LNCaP clone FGC (cell line): Measurements from ENCODE around the gene PIP4K2C.

Experiments
- DNase-seq: peaks from one replicate; pipeline ENCODE4 v3.0.0-alpha.2; 2011; ENCODE audit warnings: low read depth
- H3K4me3 ChIP-seq: 2 replicates; pipeline ENCODE4 v1.5.1; 2011; ENCODE audit warnings: mild to moderate bottlenecking, low read depth, low read length, control low read depth
- TF ChIP-seq, protein P1 (sequence below): IDR thresholded peaks from 2 replicates; pipeline ENCODE4 v1.5.1; 2012; ENCODE audit warnings: mild to moderate bottlenecking; ENCODE audit not compliant: control insufficient read depth, insufficient read depth; ENCODE audit errors: extremely low read depth

Gene PIP4K2C

DNA sequence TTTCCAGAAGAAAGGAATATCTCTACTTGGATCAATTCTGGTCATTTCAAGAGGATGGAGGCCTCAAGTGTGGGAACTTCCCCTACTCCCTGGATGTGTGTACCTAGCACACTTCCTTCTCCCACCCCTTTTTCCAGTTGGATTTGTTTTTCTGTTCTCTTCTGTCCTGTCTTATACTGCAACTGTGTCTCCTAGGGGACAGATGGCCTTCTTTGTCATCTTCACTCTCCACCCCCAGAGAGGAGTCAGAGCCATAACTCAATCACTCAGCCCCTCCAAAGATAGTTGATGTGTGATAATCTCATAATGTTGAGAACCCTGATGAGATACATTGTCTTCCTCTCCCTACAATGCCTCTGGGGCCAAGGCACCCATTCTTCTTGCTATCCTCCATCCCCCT, 11.6 kb downstream of the PIP4K2C start:
- TF ChIP-seq, protein P1, sequence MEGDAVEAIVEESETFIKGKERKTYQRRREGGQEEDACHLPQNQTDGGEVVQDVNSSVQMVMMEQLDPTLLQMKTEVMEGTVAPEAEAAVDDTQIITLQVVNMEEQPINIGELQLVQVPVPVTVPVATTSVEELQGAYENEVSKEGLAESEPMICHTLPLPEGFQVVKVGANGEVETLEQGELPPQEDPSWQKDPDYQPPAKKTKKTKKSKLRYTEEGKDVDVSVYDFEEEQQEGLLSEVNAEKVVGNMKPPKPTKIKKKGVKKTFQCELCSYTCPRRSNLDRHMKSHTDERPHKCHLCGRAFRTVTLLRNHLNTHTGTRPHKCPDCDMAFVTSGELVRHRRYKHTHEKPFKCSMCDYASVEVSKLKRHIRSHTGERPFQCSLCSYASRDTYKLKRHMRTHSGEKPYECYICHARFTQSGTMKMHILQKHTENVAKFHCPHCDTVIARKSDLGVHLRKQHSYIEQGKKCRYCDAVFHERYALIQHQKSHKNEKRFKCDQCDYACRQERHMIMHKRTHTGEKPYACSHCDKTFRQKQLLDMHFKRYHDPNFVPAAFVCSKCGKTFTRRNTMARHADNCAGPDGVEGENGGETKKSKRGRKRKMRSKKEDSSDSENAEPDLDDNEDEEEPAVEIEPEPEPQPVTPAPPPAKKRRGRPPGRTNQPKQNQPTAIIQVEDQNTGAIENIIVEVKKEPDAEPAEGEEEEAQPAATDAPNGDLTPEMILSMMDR, result no peak
- no peak overlapping the region for H3K4me3 ChIP-seq
- no peak for DNase-seq

- TF ChIP-seq, protein P1, result no peak
- no peak for DNase-seq
- H3K4me3 ChIP-seq, result no peak overlapping the region
Measured at GRCh38 chr12:57603324-57603723, 12.3 kb downstream of the PIP4K2C start.

GRCh38 chr12:57603815-57604453, 12.9 kb downstream of the PIP4K2C start:
- TF ChIP-seq, protein P1, result no peak
- peak overlapping the region; percentile 51; the same call in 1 of the 2 replicates for H3K4me3 ChIP-seq
- no peak for DNase-seq

DNA sequence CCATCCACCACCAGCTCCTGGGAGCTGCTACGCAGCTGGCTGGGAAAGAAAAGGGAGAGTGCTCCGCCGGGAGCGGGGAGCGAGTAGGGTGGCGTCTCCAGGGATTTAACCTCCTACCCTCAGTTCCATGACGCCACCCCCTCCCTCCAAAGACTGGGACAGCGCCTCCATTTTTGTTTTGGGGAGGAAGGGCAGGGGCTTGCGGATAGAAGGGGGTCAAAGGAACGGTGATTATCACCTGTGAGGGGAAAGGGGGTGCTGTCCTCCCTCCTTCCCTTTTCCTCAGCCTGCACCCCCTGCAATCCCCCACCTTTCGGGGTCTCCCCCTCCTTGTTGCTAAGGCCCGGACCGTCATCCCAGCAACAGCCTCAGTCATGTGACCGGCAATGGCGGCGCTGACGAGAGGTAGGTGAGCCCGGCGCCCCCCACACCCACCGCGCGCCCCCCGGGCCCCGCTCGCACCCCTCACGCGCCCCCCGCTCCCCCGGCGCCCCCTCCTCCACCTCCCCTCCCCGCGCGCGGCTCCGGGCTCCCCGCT, 13.5 kb downstream of the PIP4K2C start, which contains the start of gene DTX3:
DTX3 (plus strand) TSS at position 371 of the 538 bp plus-strand sequence. CDS start 1,694 bp downstream, outside the sequence.
- DNase-seq, result no peak
- TF ChIP-seq, protein P1, result no peak
- H3K4me3 ChIP-seq, result peak within 1 kb of the TSS; percentile 51

- peak overlapping the region; percentile 51 for H3K4me3 ChIP-seq
- TF ChIP-seq, protein P1, result no peak
- no peak for DNase-seq
Measured at GRCh38 chr12:57604992-57605810, 14.2 kb downstream of the PIP4K2C start.

GRCh38 chr12:57605811-57606311, 14.9 kb downstream of the PIP4K2C start:
- H3K4me3 ChIP-seq, result no peak overlapping the region
- TF ChIP-seq, protein P1, result no peak
- DNase-seq, result no peak
